Measurements from ENCODE around the gene STK10. TPM values are rescaled to one million over a fixed set of nuclear protein-coding genes. Genes with fewer than 3 reads are reported as not detected.
"Not testable (repeated sequence)": the region's sequence is repeated elsewhere in the genome, so short reads cannot be mapped to it uniquely, and the experiment has no call there.

The STK10 gene
- total RNA-seq, 4 donors from 2014 or later, result 14.1 to 30.4 (median 19.4) TPM

DNA sequence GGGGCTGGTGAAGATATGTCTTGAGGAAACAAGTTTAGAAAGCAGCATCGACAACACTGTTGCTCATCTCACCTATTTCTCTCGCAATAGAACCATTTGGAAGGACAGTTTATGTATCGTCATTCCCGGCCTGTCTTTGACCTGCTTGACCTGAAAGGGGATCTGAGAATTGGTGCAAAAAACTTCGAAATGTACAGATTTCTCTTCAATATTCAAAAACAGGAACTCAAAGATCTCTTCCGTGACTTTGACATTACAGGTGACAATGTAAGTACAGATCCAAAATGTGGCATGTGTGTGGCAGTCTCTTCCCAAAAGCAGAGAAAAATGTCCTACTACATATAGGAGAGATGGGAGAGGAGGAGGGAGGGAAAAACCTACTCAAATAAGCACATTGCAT is 12.5 kb upstream of the STK10 start:
- Histone ChIP-seq H3K27ac (no peak overlapping the region), H3K36me3 (no peaks in the 10 kb centered on the region), H3K4me3 (no peak overlapping the region), H3K27me3 (no peaks in the 10 kb centered on the region), H3K4me1 (no peaks in the 10 kb centered on the region), H3K9me3 (no peaks in the 10 kb centered on the region)
- ATAC-seq, result no peak
- WGBS, 2 donors (ENCODE audit: low coverage in 1 of 2), result 86 to 92% methylated on average over 5 to 6 of the region's 6 CpGs
- TF ChIP-seq, protein P1, sequence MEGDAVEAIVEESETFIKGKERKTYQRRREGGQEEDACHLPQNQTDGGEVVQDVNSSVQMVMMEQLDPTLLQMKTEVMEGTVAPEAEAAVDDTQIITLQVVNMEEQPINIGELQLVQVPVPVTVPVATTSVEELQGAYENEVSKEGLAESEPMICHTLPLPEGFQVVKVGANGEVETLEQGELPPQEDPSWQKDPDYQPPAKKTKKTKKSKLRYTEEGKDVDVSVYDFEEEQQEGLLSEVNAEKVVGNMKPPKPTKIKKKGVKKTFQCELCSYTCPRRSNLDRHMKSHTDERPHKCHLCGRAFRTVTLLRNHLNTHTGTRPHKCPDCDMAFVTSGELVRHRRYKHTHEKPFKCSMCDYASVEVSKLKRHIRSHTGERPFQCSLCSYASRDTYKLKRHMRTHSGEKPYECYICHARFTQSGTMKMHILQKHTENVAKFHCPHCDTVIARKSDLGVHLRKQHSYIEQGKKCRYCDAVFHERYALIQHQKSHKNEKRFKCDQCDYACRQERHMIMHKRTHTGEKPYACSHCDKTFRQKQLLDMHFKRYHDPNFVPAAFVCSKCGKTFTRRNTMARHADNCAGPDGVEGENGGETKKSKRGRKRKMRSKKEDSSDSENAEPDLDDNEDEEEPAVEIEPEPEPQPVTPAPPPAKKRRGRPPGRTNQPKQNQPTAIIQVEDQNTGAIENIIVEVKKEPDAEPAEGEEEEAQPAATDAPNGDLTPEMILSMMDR (IDR thresholded peaks at IDR 0.05), result no peak
- TF ChIP-seq EP300 (IDR thresholded peaks at IDR 0.05) (no peak), POLR2A (IDR thresholded peaks at IDR 0.05) (no peak), POLR2AphosphoS5 (IDR thresholded peaks at IDR 0.05) (no peak)

DNA sequence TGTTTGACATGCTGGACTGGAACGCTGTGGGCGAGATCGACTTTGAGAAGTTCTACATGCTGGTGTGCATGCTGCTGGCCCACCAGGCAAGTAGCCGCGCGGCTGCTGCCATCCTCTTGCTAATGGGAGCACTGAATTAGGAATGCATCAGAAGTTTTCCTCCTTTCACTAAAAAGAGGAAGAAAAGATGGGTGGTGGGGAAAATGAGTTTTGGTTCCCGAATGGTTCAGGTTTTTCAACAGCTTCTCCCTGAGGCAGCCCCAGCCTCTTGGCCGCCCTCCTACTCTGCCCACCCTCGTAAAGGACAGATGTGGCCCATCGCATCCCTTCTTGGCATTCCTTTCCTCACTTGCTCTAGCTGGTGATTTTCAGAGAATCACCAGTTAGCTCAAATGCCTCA is 11.4 kb upstream of the STK10 start:
- no peak for ATAC-seq
- Histone ChIP-seq H3K27me3 (no peaks in the 10 kb centered on the region), H3K27ac (no peak overlapping the region), H3K4me1 (no peaks in the 10 kb centered on the region), H3K4me3 (no peak overlapping the region), H3K9me3 (no peaks in the 10 kb centered on the region), H3K36me3 (no peaks in the 10 kb centered on the region)
- TF ChIP-seq POLR2AphosphoS5 (IDR thresholded peaks at IDR 0.05) (no peak), EP300 (IDR thresholded peaks at IDR 0.05) (no peak), POLR2A (IDR thresholded peaks at IDR 0.05) (no peak)
- TF ChIP-seq, protein P1 (IDR thresholded peaks at IDR 0.05), result no peak
- WGBS, 2 donors (ENCODE audit: low coverage in 1 of 2), result 72 to 84% methylated on average over 4 to 5 of the region's 10 CpGs

DNA sequence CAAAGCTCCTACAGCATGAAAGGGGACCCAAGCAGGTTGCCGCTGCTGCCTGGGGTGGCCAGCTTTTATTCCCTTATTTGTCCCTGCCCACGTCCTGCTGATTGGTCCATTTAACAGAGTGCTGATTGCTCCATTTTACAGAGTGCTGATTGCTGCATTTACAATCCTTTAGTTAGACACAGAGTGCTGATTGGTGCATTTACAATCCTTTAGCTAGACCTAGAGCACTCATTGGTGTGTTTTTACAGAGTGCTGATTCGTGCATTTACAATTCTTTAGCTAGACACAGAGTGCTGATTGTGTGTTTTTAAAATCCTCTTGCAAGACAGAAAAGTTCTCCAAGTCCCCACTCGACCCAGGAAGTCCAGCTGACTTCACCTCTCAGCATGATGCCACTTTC is 9.8 kb upstream of the STK10 start:
- ATAC-seq, H3K4me1 ChIP-seq, H3K4me3 ChIP-seq, H3K27ac ChIP-seq, H3K9me3 ChIP-seq, H3K36me3 ChIP-seq, H3K27me3 ChIP-seq: not testable (repeated sequence)
- WGBS, 2 donors (ENCODE audit: low coverage in 1 of 2), result 69 to 100% methylated on average over 2 to 4 of the region's 4 CpGs

DNA sequence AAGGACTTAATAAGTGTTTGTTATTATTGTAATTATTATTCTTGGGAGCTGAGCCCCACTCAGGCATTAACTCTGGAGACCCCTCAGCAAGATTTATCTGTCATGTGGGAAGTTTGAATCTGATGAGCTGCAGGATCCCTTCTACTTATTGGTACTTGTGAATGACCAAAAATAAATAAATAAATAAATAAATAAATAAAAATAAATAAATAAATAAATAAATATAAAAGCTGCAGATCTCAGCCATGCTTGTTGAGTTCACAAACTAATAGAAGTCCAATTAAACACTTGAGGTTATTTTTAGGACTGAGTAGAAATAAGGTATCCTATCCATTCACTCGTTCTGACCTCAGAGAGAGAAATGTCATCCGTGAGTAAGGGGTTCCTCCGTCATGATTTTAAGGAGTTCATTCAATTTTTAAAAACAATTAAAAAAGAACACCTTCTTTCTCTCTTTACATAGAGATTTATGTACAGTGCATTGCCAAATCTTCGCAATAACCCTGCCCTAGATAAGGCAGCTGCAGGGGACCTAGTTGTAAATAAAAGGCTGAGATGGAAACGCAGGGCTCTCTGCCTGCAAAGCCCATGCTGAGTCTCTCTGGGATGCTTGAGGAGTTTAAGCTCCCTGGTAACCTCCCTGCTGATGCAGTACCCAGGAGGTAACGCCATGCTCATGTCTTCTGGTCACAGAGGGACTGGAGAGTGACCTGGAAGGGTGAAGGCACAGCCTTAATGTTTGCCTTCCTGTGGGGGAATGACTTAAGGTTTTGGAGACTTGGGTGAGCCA is 7.2 kb upstream of the STK10 start:
- 85 to 91% methylated on average over 3 to 6 of the region's 6 CpGs for WGBS, 2 donors (ENCODE audit: low coverage in 1 of 2)
- ATAC-seq, result no peak
- TF ChIP-seq POLR2A (IDR thresholded peaks at IDR 0.05) (no peak), POLR2AphosphoS5 (IDR thresholded peaks at IDR 0.05) (no peak)

DNA sequence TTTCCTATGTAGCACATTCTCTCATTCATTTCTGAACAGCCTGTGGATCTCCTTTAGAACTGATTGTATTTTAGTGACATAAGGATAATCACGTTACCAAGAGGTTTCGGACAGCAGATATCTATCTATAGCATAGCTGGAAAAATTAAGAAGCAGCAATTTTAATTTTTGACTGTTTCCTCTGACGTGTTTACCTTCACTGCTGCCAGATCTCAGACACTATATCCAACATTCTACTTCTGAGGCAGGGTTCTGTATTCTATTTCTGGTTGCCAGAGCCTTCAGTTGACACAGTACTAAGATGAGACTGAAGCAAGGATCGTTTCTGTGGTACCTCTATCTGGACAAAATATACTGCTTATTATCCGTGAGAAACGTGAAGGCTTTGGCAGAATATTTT is 5.8 kb upstream of the STK10 start, which contains the start of gene EFCAB9:
Gene EFCAB9, plus strand, starts transcription at position 301 of the 400 bp plus-strand sequence. Its CDS starts 1 bp downstream, at position 302.
- H3K36me3 ChIP-seq, result no peaks in the 10 kb centered on the region
- TF ChIP-seq EP300 (IDR thresholded peaks at IDR 0.05) (no peak), POLR2AphosphoS5 (IDR thresholded peaks at IDR 0.05) (no peak), POLR2A (IDR thresholded peaks at IDR 0.05) (no peak)
- TF ChIP-seq, protein P1 (IDR thresholded peaks at IDR 0.05), result no peak
- H3K4me3 ChIP-seq, result no peak within 1 kb of the TSS
- H3K9me3 ChIP-seq, result no peaks in the 10 kb centered on the region
- H3K4me1 ChIP-seq, result peaks cover 0 to 4% (median 0%) of the 10 kb centered on the region in 3 donors
- 60 to 73% methylated on average over 5 of the region's 6 CpGs for WGBS, 2 donors (ENCODE audit: low coverage in 1 of 2)
- H3K27me3 ChIP-seq, result no peaks in the 10 kb centered on the region
- no peak within 1 kb of the TSS for H3K27ac ChIP-seq
- no peak for ATAC-seq

More for the DNA sequence above, 7.2 kb upstream of the STK10 start:
- Histone ChIP-seq H3K27ac (no peak overlapping the region), H3K36me3 (no peaks in the 10 kb centered on the region), H3K9me3 (no peaks in the 10 kb centered on the region), H3K4me1 (no peaks in the 10 kb centered on the region), H3K27me3 (no peaks in the 10 kb centered on the region), H3K4me3 (no peak overlapping the region)

DNA sequence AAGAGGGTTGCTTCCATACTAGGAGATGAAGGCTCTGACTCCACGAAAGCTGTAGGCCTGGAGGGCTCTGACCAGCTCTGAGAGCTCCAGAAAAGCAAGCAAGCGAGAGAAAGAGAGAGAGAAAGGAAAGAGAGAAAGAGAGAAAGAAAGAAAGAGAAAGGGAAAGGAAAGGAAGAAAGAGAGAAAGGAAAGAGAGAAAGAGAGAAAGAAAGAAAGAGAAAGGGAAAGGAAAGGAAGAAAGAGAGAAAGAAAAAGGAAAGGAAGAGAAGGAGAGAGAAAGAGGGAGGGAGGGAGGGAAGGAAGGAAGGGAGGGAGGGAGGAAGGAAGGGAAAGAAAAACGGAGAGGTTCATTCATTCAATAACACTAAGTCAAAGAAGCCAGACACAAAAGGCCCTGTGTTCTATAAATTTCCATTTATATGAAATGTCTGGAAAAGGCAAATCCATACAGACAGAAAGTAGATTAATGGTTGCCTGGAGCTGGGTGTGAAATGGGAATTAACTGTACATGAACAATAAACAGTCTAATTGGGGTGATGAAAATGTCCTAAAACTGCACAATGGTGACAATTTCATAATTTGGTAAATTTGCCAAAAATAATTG is 1.8 kb upstream of the STK10 start:
- H3K9me3 ChIP-seq, result no peaks in the 10 kb centered on the region
- WGBS, 2 donors (ENCODE audit: low coverage in 1 of 2), result 40 to 59% methylated on average over 1 of the region's 3 CpGs
- H3K4me3 ChIP-seq, result no peak overlapping the region
- no peak overlapping the region for H3K27ac ChIP-seq
- peaks cover 0 to 33% (median 3%) of the 10 kb centered on the region in 3 donors for H3K4me1 ChIP-seq
- no peaks in the 10 kb centered on the region for H3K27me3 ChIP-seq
- TF ChIP-seq POLR2A (IDR thresholded peaks at IDR 0.05) (no peak), POLR2AphosphoS5 (IDR thresholded peaks at IDR 0.05) (no peak), EP300 (IDR thresholded peaks at IDR 0.05) (no peak)
- TF ChIP-seq, protein P1 (IDR thresholded peaks at IDR 0.05), result no peak
- no peaks in the 10 kb centered on the region for H3K36me3 ChIP-seq
- no peak for ATAC-seq
